Endometrial microvascular endothelial cells (primary cell): Measurements from ENCODE around the gene PDILT. TPM values are rescaled to one million over a fixed set of nuclear protein-coding genes. Genes with fewer than 3 reads are reported as not detected.

Experiments used
- in situ Hi-C: cut with HindIII; loops from 2 replicates; pipeline ENCODE4 v1.10.0; 2017; ENCODE audit warnings: low sequenced_read_pairs, low pct_unique_long_range_greater_than_20kb; ENCODE audit errors: inconsistent ontology term
- total RNA-seq: library from RNA; depleted of rRNA; stranded (reverse); fragments of >200 nt; gene quantifications from one replicate; pipeline ENCODE4 v1.2.3, GENCODE V29; 2015; ENCODE audit errors: inconsistent ontology term

PDILT gene
- total RNA-seq, 1 donor from 2014 or later, result not detected

DNA sequence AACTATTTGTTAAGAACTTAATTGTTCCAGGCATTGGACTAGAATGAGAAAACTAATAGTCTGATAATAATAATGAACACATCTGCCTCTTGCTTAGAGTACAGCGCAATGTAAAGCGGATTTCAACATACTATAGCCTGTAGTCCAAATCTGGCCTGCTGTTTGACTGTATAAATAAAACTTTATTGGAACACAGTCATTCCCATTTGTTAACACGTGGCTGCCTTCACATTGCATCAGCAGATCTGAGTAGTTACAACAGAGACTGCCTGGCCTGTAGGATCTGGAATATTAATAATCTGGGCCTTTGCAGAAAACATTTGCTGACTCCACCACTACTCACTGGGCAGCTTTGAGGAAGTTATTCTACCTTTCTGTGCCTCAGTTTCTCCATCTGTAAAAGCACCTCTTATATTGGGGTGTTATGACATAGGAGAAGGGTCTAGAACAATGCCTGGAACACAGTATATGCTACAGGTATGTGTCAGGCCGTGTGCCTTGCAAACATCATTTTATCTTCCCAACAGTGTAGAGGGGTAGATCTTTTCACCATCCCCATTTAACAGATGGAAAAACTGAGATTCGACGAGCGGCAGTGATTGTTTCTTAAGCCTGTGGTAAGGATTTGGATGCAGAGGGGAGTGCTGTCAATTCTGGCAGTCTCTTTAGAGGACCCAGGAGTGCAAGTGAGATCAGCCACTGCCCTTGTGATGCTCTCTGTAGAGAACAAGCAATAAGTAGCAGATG lies 22.2 kb downstream of the PDILT start:
- in situ Hi-C loops, result no loop called here

- in situ Hi-C loops, result no loop called here
Measured at GRCh38 chr16:20380782-20381181, 23.8 kb downstream of the PDILT start.

- in situ Hi-C loops, result no loop called here
Measured at GRCh38 chr16:20377181-20377580, 27.4 kb downstream of the PDILT start.

GRCh38 chr16:20372701-20373100 lies 31.8 kb downstream of the PDILT start:
- in situ Hi-C loops, result no loop called here

DNA sequence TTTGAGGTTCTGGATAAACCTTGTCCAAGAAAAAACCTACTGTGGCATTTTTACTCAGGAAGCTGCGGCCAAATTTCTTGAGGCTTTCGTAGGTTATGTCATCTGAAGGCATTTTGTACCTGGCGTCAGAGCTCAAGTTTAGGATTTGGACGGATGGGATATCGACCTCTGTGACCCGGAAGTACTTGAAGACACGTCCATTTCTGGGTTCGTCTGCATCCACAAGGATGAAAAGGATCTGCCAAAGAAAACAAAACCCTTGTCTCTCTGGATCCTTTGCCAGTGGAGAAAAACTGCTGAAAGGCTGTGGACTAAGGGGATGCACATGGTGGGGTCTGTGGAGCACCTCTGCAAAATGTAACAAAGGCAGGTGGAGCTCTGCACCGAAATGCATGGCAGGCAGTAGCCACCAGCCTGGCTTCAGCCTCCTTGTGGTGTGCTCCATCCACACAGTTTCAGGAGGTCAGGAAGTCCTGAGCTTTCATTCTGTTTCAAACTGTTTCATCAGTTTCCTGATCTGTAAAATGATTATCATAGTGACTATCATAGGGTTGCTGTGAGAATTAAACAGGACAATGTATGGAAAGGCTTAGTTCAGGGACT lies 35.0 kb downstream of the PDILT start:
- in situ Hi-C loops, result no loop called here

GRCh38 chr16:20364051-20364450 lies 40.5 kb downstream of the PDILT start:
- in situ Hi-C loops, result no loop called here

- in situ Hi-C loops, result no loop called here
Measured at GRCh38 chr16:20363191-20363590, 41.3 kb downstream of the PDILT start.

GRCh38 chr16:20359997-20360396 lies 44.5 kb downstream of the PDILT start:
- in situ Hi-C loops, result no loop called here

GRCh38 chr16:20355114-20355782 lies 49.3 kb downstream of the PDILT start:
- in situ Hi-C loops, result no loop called here

DNA sequence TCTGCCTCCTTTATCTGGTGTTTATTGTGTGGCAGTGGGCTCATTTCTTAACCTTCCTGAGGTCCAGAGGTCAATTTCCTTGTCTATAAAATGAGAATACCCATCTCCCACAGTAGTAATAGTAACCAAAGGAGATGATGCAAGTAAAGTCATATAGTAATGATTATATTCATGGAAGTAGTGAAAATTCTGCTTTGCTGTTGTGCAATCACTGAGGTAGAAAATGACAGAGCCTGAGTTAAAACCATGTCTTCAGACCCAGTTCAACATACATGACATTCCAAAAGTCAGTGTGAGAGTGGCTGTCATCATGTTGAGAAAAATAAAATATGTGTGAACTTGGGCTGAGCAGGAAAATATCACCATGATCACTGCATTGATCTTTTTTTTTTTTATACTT lies 51.2 kb downstream of the PDILT start:
- in situ Hi-C loops, result no loop called here

DNA sequence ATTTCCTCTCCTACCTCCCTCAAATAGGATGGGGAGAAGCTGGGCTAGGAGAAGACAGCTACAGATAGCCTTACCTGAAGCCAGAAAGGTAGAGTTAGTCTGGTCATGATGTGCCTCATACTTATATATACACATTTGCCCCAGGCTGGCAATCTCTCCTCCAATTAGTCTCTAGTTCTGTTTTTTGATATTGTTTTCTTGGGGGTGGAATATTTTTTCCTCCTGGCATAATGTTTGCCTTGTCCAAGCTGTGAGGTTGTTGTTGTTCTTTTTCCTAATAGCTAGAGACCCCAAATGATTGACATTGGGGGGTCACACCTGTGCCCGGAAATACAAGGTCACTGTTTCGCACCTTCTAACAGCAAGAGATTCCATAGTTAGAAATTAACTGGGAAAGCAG lies 51.9 kb downstream of the PDILT start, which contains the start of gene UMOD:
Gene UMOD, minus strand, starts transcription at position 101 of the 400 bp plus-strand sequence. CDS start 1,978 bp downstream, outside the sequence.
- in situ Hi-C loops, result no loop called here

- in situ Hi-C loops, result no loop called here
Measured at GRCh38 chr16:20349615-20350014, 54.9 kb downstream of the PDILT start.

DNA sequence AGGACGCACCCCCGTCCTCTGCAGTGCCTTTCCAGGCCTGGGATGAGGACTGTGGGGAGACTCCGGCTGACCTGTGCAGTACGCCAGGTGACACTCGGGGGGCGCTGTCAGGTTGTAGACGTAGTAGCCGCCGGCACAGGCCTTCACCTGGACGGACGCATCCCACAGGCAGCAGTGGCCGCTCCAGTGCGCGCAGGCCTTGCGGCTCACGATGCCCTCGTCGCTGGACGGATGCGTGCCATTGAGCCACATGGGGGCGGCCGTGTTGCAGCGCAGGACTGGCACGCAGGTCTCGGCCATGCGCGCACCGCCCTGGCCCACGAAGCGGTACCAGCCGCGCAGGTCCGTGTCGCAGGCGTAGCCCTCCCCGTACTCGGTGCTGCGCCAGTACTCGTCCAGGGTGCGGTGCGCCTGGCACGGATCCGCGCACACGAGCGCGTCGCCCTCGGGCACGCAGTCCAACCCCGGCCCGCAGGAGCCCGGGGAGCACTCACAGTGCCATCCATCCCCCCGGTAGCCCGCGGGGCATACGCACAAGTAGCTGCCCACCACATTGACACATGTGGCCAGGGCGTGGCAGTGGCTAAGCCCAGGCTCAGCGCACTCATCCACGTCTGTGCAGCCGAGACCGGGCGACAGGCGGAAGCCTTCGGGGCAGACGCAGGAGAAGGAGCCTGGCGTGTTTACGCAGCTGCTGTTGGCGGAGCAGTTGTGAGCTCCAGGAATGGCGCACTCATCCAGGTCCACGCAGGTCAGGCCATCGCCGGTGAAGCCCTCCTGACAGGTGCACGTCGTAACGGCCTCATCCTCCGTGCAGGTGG lies 56.0 kb downstream of the PDILT start:
- in situ Hi-C loops, result no loop called here

- in situ Hi-C loops, result no loop called here
Measured at GRCh38 chr16:20347666-20348364, 56.7 kb downstream of the PDILT start.

DNA sequence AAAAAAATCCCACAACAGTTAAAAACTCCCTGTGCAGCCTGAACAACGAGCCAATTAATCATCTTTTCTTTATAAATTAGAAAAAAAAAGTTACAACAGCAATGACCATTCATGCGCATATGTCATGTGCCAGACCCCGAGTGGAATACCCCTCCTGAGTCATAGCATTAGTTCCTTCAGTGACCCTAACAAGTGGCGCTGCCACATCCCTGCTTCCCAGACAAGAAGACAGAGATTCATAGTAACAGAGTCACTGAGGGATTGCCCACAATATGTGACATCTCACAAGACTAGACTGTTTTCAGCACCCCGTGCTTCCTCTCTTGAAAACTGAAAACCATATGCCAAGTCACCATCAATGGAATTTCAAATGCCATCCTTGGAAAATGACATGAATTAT lies 59.9 kb downstream of the PDILT start:
- in situ Hi-C loops, result no loop called here

DNA sequence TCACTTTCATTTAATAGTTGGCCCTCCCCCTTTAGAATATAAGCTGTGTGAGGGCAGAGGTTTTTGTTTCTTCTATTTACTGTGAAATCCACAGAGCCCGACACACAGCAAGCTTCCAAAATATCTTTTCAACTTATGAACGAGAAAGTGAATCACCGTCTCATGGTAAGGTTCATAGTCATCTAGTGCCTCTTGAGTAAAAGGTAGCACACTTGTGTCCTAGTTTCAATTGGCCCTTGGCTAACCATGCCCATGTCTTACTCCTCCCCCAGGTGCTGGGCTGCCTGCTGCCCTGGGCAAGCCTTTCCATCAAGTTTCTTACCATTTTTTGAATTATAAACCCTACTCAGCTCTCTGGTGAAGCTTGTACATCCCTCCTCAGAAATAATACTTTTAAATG lies 64.8 kb downstream of the PDILT start:
- in situ Hi-C loops, result no loop called here

- in situ Hi-C loops, result no loop called here
Measured at GRCh38 chr16:20336955-20337354, 67.6 kb downstream of the PDILT start.

- in situ Hi-C loops, result no loop called here
Measured at GRCh38 chr16:20334396-20334795, 70.1 kb downstream of the PDILT start.

GRCh38 chr16:20333120-20333519 lies 71.4 kb downstream of the PDILT start:
- in situ Hi-C loops, result no loop called here
